Measurements from ENCODE around the gene VAV3. TPM values are rescaled to one million over a fixed set of nuclear protein-coding genes. Genes with fewer than 3 reads are reported as not detected.

VAV3 gene
- polyA plus RNA-seq, 1 of the 3 experiments (the other 2 are of a cell fraction): not detected

DNA sequence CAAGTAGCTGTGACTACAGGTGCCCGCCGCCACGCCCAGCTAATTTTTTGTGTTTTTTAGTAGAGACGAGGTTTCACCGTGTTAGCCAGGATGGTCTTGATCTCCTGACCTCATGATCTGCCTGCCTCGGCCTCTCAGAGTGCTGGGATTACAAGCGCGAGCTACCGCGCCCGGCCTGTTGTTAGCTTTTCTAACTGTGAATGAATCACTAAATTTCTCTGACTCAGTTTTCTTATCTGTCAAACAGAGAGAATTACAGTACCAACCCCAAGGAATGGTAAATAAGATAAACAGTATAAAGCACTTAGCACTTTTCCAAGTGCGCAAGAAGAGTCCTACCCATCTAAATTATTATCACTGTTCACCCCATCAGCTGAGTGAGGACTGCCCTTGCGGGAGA is 193.6 kb downstream of the VAV3 start (continued):
- TF ChIP-seq, protein P1, sequence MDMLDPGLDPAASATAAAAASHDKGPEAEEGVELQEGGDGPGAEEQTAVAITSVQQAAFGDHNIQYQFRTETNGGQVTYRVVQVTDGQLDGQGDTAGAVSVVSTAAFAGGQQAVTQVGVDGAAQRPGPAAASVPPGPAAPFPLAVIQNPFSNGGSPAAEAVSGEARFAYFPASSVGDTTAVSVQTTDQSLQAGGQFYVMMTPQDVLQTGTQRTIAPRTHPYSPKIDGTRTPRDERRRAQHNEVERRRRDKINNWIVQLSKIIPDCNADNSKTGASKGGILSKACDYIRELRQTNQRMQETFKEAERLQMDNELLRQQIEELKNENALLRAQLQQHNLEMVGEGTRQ (IDR thresholded peaks at IDR 0.05; ENCODE audit: borderline replicate concordance, low read depth, low read length): no peak
- TF ChIP-seq, protein P2, sequence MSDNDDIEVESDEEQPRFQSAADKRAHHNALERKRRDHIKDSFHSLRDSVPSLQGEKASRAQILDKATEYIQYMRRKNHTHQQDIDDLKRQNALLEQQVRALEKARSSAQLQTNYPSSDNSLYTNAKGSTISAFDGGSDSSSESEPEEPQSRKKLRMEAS (IDR thresholded peaks at IDR 0.05; ENCODE audit: low read depth): no peak
- TF ChIP-seq FOSL2 (IDR thresholded peaks at IDR 0.05; ENCODE audit: borderline replicate concordance, low read depth) (no peak), RXRA (IDR thresholded peaks at IDR 0.05; ENCODE audit: borderline replicate concordance, low read depth) (no peak), TEAD4 (IDR thresholded peaks at IDR 0.05; ENCODE audit: borderline replicate concordance, insufficient read depth) (no peak), TAF1 (IDR thresholded peaks at IDR 0.05; ENCODE audit: borderline replicate concordance, low read depth, low read length) (no peak), CHD2 (IDR thresholded peaks at IDR 0.05; ENCODE audit: low read length, partially characterized antibody) (no peak)

DNA sequence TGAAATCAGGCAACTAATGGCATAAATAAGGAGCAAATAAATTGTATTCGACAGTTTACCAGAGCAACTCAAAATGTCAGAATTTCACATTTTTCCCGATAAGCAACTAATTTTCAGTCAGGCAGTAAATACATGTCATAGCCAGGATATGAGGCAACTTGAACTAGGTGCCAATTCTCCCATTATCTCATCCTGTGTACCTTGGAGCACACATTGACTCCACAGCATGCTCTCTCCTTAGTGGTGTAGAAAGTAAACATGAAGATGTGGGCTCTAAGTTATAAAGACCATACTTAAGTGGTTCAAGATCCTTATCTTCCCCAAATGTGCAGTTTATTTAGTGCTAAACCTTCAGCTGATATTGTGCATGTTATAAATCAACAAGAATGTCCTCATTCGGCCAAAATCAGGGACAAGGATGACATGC is 197.8 kb downstream of the VAV3 start:
- H3F3A ChIP-seq (replicated peaks; ENCODE audit: insufficient read depth): no peaks in the 10 kb centered on the region
- H3K9ac ChIP-seq: no peak overlapping the region
- TF ChIP-seq, protein P2 (IDR thresholded peaks at IDR 0.05; ENCODE audit: low read depth): no peak
- TF ChIP-seq FOXM1 (IDR thresholded peaks at IDR 0.05; ENCODE audit: low read depth) (no peak), NFIC (IDR thresholded peaks at IDR 0.05; ENCODE audit: borderline replicate concordance) (no peak), RFX5 (IDR thresholded peaks at IDR 0.05; ENCODE audit: low read length) (no peak), JUND (IDR thresholded peaks at IDR 0.05) (no peak), YY1 (IDR thresholded peaks at IDR 0.05; ENCODE audit: low read depth) (no peak), FOSL2 (IDR thresholded peaks at IDR 0.05; ENCODE audit: borderline replicate concordance, low read depth) (no peak), TCF12 (IDR thresholded peaks at IDR 0.05) (no peak), GABPA (IDR thresholded peaks at IDR 0.05; ENCODE audit: low read depth) (no peak), ELF1 (IDR thresholded peaks at IDR 0.05) (no peak), RCOR1 (IDR thresholded peaks at IDR 0.05; ENCODE audit: low read length) (no peak), RAD21 (IDR thresholded peaks at IDR 0.05; ENCODE audit: low read length) (no peak), TAF1 (IDR thresholded peaks at IDR 0.05; ENCODE audit: borderline replicate concordance, low read depth, low read length) (no peak), SMC3 (IDR thresholded peaks at IDR 0.05; ENCODE audit: low read depth, low read length) (no peak)
- TF ChIP-seq, protein P3, sequence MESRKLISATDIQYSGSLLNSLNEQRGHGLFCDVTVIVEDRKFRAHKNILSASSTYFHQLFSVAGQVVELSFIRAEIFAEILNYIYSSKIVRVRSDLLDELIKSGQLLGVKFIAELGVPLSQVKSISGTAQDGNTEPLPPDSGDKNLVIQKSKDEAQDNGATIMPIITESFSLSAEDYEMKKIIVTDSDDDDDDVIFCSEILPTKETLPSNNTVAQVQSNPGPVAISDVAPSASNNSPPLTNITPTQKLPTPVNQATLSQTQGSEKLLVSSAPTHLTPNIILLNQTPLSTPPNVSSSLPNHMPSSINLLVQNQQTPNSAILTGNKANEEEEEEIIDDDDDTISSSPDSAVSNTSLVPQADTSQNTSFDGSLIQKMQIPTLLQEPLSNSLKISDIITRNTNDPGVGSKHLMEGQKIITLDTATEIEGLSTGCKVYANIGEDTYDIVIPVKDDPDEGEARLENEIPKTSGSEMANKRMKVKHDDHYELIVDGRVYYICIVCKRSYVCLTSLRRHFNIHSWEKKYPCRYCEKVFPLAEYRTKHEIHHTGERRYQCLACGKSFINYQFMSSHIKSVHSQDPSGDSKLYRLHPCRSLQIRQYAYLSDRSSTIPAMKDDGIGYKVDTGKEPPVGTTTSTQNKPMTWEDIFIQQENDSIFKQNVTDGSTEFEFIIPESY (IDR thresholded peaks at IDR 0.05; ENCODE audit: borderline replicate concordance, low read depth): no peak
- TF ChIP-seq, protein P4, sequence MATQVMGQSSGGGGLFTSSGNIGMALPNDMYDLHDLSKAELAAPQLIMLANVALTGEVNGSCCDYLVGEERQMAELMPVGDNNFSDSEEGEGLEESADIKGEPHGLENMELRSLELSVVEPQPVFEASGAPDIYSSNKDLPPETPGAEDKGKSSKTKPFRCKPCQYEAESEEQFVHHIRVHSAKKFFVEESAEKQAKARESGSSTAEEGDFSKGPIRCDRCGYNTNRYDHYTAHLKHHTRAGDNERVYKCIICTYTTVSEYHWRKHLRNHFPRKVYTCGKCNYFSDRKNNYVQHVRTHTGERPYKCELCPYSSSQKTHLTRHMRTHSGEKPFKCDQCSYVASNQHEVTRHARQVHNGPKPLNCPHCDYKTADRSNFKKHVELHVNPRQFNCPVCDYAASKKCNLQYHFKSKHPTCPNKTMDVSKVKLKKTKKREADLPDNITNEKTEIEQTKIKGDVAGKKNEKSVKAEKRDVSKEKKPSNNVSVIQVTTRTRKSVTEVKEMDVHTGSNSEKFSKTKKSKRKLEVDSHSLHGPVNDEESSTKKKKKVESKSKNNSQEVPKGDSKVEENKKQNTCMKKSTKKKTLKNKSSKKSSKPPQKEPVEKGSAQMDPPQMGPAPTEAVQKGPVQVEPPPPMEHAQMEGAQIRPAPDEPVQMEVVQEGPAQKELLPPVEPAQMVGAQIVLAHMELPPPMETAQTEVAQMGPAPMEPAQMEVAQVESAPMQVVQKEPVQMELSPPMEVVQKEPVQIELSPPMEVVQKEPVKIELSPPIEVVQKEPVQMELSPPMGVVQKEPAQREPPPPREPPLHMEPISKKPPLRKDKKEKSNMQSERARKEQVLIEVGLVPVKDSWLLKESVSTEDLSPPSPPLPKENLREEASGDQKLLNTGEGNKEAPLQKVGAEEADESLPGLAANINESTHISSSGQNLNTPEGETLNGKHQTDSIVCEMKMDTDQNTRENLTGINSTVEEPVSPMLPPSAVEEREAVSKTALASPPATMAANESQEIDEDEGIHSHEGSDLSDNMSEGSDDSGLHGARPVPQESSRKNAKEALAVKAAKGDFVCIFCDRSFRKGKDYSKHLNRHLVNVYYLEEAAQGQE (IDR thresholded peaks at IDR 0.05; ENCODE audit: low read depth, low read length): no peak
- TF ChIP-seq, protein P5, sequence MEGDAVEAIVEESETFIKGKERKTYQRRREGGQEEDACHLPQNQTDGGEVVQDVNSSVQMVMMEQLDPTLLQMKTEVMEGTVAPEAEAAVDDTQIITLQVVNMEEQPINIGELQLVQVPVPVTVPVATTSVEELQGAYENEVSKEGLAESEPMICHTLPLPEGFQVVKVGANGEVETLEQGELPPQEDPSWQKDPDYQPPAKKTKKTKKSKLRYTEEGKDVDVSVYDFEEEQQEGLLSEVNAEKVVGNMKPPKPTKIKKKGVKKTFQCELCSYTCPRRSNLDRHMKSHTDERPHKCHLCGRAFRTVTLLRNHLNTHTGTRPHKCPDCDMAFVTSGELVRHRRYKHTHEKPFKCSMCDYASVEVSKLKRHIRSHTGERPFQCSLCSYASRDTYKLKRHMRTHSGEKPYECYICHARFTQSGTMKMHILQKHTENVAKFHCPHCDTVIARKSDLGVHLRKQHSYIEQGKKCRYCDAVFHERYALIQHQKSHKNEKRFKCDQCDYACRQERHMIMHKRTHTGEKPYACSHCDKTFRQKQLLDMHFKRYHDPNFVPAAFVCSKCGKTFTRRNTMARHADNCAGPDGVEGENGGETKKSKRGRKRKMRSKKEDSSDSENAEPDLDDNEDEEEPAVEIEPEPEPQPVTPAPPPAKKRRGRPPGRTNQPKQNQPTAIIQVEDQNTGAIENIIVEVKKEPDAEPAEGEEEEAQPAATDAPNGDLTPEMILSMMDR (IDR thresholded peaks at IDR 0.05): no peak
- TF ChIP-seq, protein P6, sequence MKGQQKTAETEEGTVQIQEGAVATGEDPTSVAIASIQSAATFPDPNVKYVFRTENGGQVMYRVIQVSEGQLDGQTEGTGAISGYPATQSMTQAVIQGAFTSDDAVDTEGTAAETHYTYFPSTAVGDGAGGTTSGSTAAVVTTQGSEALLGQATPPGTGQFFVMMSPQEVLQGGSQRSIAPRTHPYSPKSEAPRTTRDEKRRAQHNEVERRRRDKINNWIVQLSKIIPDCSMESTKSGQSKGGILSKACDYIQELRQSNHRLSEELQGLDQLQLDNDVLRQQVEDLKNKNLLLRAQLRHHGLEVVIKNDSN (IDR thresholded peaks at IDR 0.05; ENCODE audit: borderline replicate concordance, low read depth): no peak
- no peak overlapping the region for H2AFZ ChIP-seq (ENCODE audit: low read depth)
- no peaks in the 10 kb centered on the region for H3K9me2 ChIP-seq
- H3K27me3 ChIP-seq (ENCODE audit: insufficient read depth): no peaks in the 10 kb centered on the region
- WGBS (ENCODE audit: low lambda C conversion rate): 45% methylated on average over 3 of the region's 3 CpGs
- H3K79me2 ChIP-seq (ENCODE audit: insufficient read depth): no peaks in the 10 kb centered on the region
- no peaks in the 10 kb centered on the region for H3K9me3 ChIP-seq
- ChIA-PET POLR2A (no interaction called here), CTCF (interaction anchor here (0.6 to 3.6 kb wide), 5 partner anchors 15 to 359 kb away, joined by 3 to 16 read pairs (median 3); no protein-coding TSS in a partner anchor)
- no peak for DNase-seq
- H4K20me1 ChIP-seq (ENCODE audit: insufficient read depth): no peaks in the 10 kb centered on the region
- H3K4me3 ChIP-seq (ENCODE audit: low read depth in 2 of 2, low read length in 1 of 2): no peak overlapping the region
- H3K4me1 ChIP-seq (ENCODE audit: control insufficient read depth in 1 of 2, insufficient read depth in 2 of 2, low read depth in 1 of 2, low read length in 1 of 2): no peaks in the 10 kb centered on the region
- H3K27ac ChIP-seq (ENCODE audit: low read depth in 2 of 2, low read length in 1 of 2): no peak overlapping the region
- H3K36me3 ChIP-seq (replicated peaks in 1 of 2; ENCODE audit: control insufficient read depth in 1 of 2, insufficient read depth in 2 of 2, low read length in 1 of 2): no peaks in the 10 kb centered on the region
- H3K4me2 ChIP-seq: no peak overlapping the region
